Esophagus muscularis mucosa (tissue), 4 donors: ENCODE results near the gene OGG1.

Experiments used
- EP300 ChIP-seq: sonication (generic); formaldehyde crosslinking; IDR thresholded peaks from one replicate; pipeline ENCODE4 v1.6.1; 2017; ENCODE audit warnings: antibody characterized with exemption
- POLR2A ChIP-seq: fragments of 450-650 bp; IDR thresholded peaks from one replicate; pipeline ENCODE4 v1.6.1; 2017; ENCODE audit warnings: antibody characterized with exemption, moderate library complexity, mild to moderate bottlenecking, low read depth
- POLR2AphosphoS5 ChIP-seq, 2 donors: sonication (generic); formaldehyde crosslinking; IDR thresholded peaks; one replicate each; pipeline ENCODE4 v1.6.1; 2017; ENCODE audit warnings: antibody characterized with exemption in 2 of 2
- TF ChIP-seq, protein P1 (sequence below), 3 experiments: fragments of 200-600 bp in 2 of 3; fragments of 450-650 bp in 1 of 3; sonication (generic) in 2 of 3; IDR thresholded peaks; one replicate each; pipeline ENCODE4 v1.5.1; 2017 to 2019; ENCODE audit warnings: antibody characterized with exemption in 3 of 3, mild to moderate bottlenecking in 2 of 3, moderate library complexity in 1 of 3

DNA sequence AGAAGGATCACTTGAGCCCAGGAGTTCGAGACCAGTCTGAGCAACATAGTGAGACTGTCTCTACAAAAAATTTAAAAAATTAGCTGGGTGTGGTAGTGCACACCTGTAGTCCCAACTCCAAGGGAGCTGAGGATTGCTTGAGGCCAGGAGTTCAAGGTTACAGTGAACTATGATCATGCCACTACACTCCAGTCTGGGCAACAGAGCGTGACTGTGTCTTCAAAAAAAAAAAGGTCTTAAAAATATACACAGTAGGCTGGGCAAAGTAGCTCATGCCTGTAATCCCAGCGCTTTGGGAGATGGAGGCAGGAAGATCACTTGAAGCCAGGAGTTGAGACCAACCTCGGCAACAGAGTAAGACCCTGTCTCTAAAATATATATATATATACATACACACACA lies 31.2 kb downstream of the OGG1 start:
- TF ChIP-seq, protein P1, sequence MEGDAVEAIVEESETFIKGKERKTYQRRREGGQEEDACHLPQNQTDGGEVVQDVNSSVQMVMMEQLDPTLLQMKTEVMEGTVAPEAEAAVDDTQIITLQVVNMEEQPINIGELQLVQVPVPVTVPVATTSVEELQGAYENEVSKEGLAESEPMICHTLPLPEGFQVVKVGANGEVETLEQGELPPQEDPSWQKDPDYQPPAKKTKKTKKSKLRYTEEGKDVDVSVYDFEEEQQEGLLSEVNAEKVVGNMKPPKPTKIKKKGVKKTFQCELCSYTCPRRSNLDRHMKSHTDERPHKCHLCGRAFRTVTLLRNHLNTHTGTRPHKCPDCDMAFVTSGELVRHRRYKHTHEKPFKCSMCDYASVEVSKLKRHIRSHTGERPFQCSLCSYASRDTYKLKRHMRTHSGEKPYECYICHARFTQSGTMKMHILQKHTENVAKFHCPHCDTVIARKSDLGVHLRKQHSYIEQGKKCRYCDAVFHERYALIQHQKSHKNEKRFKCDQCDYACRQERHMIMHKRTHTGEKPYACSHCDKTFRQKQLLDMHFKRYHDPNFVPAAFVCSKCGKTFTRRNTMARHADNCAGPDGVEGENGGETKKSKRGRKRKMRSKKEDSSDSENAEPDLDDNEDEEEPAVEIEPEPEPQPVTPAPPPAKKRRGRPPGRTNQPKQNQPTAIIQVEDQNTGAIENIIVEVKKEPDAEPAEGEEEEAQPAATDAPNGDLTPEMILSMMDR (IDR thresholded peaks at IDR 0.05), result no peak
- TF ChIP-seq POLR2A, result no peak
- no peak for TF ChIP-seq POLR2AphosphoS5 (IDR thresholded peaks at IDR 0.05)
- TF ChIP-seq EP300, result no peak
